ENCODE data around the gene NRP1. TPM values are rescaled to one million over a fixed set of nuclear protein-coding genes. Genes with fewer than 3 reads are reported as not detected.

NRP1 gene
- polyA plus RNA-seq, 3 donors, result 1.1 to 1.7 (median 1.3) TPM

DNA sequence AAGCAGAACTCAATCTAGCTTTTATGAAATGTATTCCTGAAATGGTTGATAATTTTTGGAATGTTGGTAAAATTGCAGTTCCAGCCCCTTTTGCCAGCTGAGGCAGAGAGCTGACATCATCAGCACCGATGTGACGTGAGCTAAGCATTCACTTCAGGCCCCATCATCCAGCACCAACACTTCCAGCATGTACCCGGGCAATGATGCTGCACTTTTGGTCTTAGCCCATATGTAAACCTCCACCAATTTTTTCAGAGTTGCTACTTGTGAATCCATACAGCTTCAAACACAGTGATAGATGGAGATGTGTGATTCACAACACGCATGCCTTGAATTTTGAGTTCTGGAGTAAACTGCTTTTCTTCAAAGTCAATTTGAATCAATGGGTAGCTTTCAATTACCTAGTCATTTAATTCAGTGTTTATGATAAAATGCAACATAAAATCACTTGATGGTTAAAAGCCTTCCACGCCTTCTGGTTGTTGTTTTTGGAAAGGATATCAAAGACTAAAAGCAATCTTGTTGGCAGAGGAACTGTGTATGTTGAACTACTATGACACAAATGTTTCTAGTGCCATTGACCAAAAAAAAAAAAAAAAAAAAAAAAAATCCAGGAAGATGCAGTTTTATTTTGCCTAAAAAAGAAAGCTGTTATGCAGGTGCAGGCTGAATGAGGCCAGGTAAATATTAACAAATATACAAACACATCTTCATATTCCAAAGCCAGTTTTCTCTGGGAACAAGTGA lies 73.9 kb downstream of the NRP1 start:
- Mint-ChIP-seq H3K9me3 (peaks cover 0 to 3% (median 0%) of the 10 kb centered on the region in 7 donors), H3K4me3 (no peak overlapping the region), H3K36me3 (no peaks in the 10 kb centered on the region), H3K27me3 (ENCODE audit: low read depth in 3 of 3) (peaks cover 4 to 13% (median 6%) of the 10 kb centered on the region in 3 donors), H3K27ac (no peak overlapping the region), H3K4me1 (no peaks in the 10 kb centered on the region)
- Histone ChIP-seq H2AFZ (ENCODE audit: insufficient read depth, low read depth, low read length, poor library complexity, severe bottlenecking) (no peak overlapping the region), H3K4me2 (replicated peaks; ENCODE audit: extremely low read depth, low read length, poor library complexity, severe bottlenecking) (no peak overlapping the region), H3K27me3 (ENCODE audit: control insufficient read depth in 2 of 2, insufficient read depth in 2 of 2, low read length in 2 of 2) (peaks cover 0 to 2% of the 10 kb centered on the region in 2 donors), H3K4me3 (replicated peaks in 1 of 3; ENCODE audit: low read depth in 2 of 3, low read length in 3 of 3) (no peak overlapping the region), H3K4me1 (ENCODE audit: control insufficient read depth in 1 of 2, insufficient read depth in 2 of 2, low read length in 2 of 2) (no peaks in the 10 kb centered on the region), H3K9ac (ENCODE audit: insufficient read depth, low read length, poor library complexity, severe bottlenecking) (no peak overlapping the region), H3K9me3 (replicated peaks in 1 of 2; ENCODE audit: control insufficient read depth in 1 of 2, insufficient read depth in 1 of 2, low read length in 2 of 2) (no peaks in the 10 kb centered on the region), H3K36me3 (replicated peaks in 1 of 2; ENCODE audit: control insufficient read depth in 1 of 2, insufficient read depth in 2 of 2, low read length in 2 of 2) (no peaks in the 10 kb centered on the region), H3K27ac (ENCODE audit: low read depth in 1 of 2, low read length in 2 of 2) (no peak overlapping the region), H3K79me2 (ENCODE audit: insufficient read depth, low read length) (no peaks in the 10 kb centered on the region), H4K20me1 (ENCODE audit: insufficient read depth, low read length) (no peaks in the 10 kb centered on the region)
- WGBS (ENCODE audit: insufficient coverage), result 81% methylated on average over 3 of the region's 5 CpGs
- intact Hi-C loops (cut with micrococcal nuclease), result no loop called here
- DNase-seq, result no peak
- TF ChIP-seq, protein P1, sequence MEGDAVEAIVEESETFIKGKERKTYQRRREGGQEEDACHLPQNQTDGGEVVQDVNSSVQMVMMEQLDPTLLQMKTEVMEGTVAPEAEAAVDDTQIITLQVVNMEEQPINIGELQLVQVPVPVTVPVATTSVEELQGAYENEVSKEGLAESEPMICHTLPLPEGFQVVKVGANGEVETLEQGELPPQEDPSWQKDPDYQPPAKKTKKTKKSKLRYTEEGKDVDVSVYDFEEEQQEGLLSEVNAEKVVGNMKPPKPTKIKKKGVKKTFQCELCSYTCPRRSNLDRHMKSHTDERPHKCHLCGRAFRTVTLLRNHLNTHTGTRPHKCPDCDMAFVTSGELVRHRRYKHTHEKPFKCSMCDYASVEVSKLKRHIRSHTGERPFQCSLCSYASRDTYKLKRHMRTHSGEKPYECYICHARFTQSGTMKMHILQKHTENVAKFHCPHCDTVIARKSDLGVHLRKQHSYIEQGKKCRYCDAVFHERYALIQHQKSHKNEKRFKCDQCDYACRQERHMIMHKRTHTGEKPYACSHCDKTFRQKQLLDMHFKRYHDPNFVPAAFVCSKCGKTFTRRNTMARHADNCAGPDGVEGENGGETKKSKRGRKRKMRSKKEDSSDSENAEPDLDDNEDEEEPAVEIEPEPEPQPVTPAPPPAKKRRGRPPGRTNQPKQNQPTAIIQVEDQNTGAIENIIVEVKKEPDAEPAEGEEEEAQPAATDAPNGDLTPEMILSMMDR (IDR thresholded peaks at IDR 0.05), result no peak

DNA sequence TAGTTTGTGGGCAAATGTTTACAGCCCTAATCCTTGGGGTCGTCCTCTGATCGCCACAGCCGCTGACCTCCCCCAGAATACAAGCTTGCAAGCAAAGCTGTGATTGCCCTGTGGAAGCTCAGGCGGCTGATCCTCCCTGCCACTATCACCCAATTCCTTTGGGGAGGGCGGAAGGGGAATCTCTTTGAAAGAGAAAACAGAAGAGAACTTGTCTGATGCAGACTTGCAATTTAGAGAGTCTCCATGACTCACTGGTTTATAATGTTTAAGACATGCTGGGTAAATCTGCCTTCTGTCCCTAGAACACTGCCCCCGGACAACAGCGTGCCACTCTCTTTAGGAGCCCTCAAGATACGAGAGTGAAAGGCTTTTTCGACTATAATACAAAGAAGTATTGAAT lies 75.5 kb downstream of the NRP1 start:
- H3K4me3 Mint-ChIP-seq, result no peak overlapping the region
- no peaks in the 10 kb centered on the region for H3K4me1 ChIP-seq (ENCODE audit: control insufficient read depth in 1 of 2, insufficient read depth in 2 of 2, low read length in 2 of 2)
- peaks cover 1 to 10% (median 6%) of the 10 kb centered on the region in 3 donors for H3K27me3 Mint-ChIP-seq (ENCODE audit: low read depth in 3 of 3)
- 100% methylated on average over 4 of the region's 9 CpGs for WGBS (ENCODE audit: insufficient coverage)
- no peak overlapping the region for H3K9ac ChIP-seq (ENCODE audit: insufficient read depth, low read length, poor library complexity, severe bottlenecking)
- H3K4me2 ChIP-seq (replicated peaks; ENCODE audit: extremely low read depth, low read length, poor library complexity, severe bottlenecking), result no peak overlapping the region
- peaks cover 0 to 3% (median 0%) of the 10 kb centered on the region in 7 donors for H3K9me3 Mint-ChIP-seq
- H4K20me1 ChIP-seq (ENCODE audit: insufficient read depth, low read length), result no peaks in the 10 kb centered on the region
- no peak overlapping the region for H3K4me3 ChIP-seq (replicated peaks in 1 of 3; ENCODE audit: low read depth in 2 of 3, low read length in 3 of 3)
- H3K27me3 ChIP-seq (ENCODE audit: control insufficient read depth in 2 of 2, insufficient read depth in 2 of 2, low read length in 2 of 2), result peaks cover 0 to 2% of the 10 kb centered on the region in 2 donors
- no peaks in the 10 kb centered on the region for H3K36me3 Mint-ChIP-seq
- TF ChIP-seq, protein P1 (IDR thresholded peaks at IDR 0.05), result no peak
- H2AFZ ChIP-seq (ENCODE audit: insufficient read depth, low read depth, low read length, poor library complexity, severe bottlenecking), result no peak overlapping the region
- intact Hi-C loops (cut with micrococcal nuclease), result no loop called here
- no peaks in the 10 kb centered on the region for H3K79me2 ChIP-seq (ENCODE audit: insufficient read depth, low read length)
- no peaks in the 10 kb centered on the region for H3K4me1 Mint-ChIP-seq
- H3K27ac Mint-ChIP-seq, result no peak overlapping the region
- no peak overlapping the region for H3K27ac ChIP-seq (ENCODE audit: low read depth in 1 of 2, low read length in 2 of 2)
- DNase-seq, result no peak
- no peaks in the 10 kb centered on the region for H3K36me3 ChIP-seq (replicated peaks in 1 of 2; ENCODE audit: control insufficient read depth in 1 of 2, insufficient read depth in 2 of 2, low read length in 2 of 2)
- H3K9me3 ChIP-seq (replicated peaks in 1 of 2; ENCODE audit: control insufficient read depth in 1 of 2, insufficient read depth in 1 of 2, low read length in 2 of 2), result no peaks in the 10 kb centered on the region
